ENCODE results near the gene MCTP1.

The MCTP1 gene

DNA sequence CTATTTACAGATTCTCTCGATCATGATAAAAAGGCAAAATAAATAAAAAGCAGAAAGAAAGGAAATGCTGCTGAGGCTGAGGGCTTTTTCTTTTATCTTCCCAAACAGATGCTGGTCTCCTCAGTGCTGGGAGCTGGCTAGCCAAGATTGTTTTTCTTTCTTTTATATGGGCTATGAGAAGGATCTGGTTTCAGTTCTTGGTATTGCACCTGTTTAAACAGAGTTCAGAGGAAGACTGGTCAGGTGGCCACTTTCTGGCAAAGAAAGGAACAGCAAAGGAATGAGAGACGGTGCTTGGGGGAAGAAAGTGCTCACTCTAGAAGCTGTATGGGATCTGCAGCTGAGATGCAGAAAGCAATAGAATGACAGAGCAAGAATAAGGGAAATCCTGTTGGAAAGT lies 577.5 kb downstream of the MCTP1 start:
- DNase-seq (ENCODE audit: low read depth in 2 of 2), result no peak

DNA sequence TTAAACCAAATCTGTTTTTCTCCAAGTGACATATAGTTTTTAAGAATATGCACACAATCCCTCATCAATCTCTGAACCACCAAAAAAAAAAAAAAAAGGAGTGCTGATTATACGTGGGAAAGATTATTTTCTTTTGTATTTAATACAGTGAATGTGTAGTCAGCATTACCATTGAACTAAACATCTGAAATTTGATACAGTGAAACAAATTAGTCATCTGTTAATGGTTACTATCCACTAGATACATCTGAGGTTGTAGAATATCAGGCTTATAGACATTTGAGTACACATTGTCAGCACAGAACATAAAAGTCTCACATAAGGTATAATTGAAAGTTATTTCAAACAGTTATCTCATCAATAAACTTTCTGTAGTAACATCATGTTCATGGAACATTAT lies 579.5 kb downstream of the MCTP1 start:
- no peak for DNase-seq (ENCODE audit: low read depth in 2 of 2)

DNA sequence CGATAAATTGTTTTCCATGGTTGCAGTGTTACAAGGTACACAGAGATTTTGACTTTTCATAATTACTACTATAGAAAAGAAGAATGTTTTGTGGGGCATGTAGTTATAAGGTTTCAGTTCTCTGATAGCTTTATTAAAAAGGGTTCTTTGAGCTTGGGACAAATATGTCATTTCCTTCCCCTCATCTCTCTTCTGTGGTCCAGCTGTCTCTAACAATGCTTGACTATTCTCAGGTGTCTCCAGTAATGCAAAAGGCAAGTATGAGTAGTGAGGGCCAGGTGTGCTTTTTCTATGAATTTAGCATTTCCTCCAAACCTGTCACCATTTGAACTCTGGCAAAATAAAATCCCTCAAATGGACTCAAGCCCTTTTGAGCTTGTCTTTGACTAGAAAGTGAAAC lies 582.2 kb downstream of the MCTP1 start:
- DNase-seq (ENCODE audit: low read depth in 2 of 2), result no peak

DNA sequence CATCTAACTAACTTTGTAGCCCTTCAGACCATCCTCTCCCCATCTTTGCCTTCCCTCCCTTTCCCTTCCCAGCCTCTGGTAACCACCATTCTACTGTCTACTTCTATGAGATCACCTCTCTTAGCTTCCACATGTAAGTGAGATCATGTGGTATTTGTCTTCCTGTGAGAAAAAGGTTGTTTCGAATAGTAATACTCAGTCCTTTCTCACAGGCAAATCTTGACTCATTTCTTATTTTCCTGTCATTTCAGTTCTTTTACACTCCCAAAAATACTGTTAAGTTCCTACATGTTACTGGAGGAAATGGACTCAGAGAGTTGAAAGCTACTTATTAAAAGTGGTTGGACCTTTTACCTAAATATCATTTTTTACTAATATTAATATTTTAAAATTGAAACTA lies 584.3 kb downstream of the MCTP1 start:
- no peak for DNase-seq (ENCODE audit: low read depth in 2 of 2)

DNA sequence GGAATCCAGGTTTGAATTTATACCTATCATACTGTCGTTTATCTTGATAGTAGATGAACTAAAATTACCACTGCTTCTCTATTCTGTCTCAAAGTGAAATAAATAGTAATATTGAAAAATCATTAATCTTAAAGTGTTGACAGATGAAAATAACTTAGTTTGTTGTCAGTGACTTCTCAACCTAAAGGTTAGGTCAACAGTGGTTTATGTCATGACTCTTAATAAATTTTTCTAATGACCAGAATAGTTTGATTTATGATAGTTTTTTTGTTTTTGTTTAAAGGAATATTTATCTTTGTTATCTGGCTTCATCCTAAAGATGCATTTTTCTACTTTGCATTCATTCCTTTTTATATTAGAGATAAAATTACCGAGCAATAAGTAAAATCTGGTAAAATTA lies 585.3 kb downstream of the MCTP1 start:
- DNase-seq (ENCODE audit: low read depth in 2 of 2), result no peak

DNA sequence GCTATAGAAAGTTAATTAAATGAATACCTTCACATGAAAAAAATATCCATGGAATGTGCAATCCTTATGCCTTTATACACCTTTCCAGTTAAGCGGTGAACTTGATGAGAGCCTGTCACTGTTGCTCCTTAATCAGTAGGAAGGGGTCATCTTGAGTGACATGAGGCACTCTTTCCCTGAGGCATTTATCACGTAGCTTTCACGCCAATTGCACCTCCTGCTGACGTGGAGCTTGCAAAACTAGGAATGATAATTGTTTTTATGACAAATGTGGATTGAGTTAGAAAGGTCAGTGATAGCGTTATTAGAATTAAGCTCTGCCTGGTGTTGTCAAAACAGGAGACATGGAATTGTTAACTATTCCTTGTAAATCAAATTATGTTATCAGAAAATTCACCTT lies 586.7 kb downstream of the MCTP1 start:
- no peak for DNase-seq (ENCODE audit: low read depth in 2 of 2)

DNA sequence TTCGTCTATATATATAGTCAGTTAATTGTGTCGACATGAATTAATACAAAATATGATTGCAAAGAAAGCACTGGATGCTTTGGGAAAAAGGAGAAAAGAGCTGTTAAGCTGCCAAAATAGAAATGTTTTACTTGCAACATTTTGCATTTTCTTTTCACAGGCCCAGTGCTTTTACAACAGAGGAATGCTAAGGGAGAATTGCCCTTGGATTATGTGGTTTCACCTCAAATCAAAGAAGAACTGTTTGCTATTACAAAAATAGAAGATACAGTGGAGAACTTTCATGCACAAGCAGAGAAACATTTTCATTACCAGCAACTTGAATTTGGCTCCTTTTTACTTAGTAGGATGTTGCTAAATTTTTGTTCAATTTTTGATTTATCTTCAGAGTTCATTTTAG lies 590.2 kb downstream of the MCTP1 start:
- no peak for DNase-seq (ENCODE audit: low read depth in 2 of 2)

DNA sequence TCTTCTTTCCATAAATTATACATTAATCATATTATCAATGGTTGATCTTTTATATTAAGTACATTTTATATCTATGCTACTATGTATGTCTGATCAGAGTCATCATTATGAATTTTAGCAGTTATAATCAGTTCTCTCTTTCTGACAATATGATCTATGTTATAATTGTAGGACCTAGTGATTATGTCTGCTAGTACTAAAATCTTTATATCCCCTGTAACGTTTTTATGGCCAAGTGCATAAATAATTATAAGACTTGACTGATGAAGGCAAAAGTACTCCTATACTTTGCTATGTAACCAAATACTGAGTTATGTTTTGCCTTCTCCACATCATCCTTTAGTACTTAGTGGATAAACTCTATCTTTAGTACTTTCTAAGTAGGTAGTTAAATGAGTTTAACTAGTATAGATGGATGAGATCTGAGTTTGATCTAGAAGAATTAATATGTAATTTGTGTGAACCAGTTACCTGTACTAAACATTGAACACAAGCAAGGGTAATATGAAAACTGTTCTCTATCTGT lies 591.0 kb downstream of the MCTP1 start:
- no peak for DNase-seq (ENCODE audit: low read depth in 2 of 2)

DNA sequence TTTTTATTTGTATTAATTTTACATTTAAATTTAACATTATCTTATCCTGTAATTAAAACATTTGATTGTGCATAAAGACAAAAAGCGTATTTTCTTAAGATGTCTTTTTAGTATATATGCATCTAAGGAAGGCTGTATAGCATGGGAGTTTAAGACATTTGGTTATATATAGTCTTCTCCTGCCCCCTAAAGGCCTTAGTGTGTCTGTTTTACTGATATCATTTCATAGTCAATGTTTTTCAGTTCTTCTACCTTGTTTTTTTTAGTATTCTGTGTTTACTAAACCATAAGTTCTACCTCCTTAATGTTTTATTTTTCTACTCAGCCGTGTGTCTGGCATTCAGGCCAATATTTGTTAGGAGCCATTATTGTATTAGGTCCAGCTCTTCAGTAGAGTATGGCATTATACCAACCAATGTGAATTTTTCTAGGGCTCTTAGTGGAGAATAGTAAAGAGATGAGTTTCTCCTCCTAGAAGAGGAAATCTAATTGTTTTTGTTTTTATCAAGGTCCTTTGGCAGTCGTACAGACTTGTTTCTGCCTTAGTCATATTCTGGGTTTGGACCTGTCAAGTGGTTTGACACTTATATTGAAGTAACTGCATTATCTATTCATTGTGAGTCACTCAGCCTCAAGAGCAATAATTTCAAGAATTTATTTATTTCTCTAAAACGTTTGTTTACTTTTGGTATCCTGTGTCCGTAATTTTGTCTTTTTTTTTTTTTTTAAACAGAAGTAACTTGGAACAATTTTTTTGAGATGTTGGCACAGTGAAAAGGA lies 591.7 kb downstream of the MCTP1 start:
- no peak for DNase-seq (ENCODE audit: low read depth in 2 of 2)

DNA sequence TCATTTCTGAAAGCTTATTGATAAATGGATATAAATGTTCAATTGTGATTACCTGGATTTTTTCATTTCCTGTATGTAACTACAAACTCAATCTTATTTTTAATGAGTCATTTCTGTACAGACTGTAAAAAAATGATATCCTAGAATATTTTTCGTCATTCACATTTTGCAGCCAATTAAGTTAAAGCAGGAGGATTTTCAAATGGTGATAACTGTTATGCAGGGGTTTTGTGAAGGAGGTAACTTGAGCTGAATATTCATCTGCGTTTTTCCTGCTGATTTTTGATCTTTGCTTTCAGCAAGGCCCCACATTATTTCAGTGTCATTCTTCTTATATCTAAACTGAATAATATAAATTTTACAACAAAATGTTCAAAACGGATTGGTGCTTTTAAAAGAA lies 592.3 kb downstream of the MCTP1 start:
- DNase-seq (ENCODE audit: low read depth in 2 of 2), result no peak

DNA sequence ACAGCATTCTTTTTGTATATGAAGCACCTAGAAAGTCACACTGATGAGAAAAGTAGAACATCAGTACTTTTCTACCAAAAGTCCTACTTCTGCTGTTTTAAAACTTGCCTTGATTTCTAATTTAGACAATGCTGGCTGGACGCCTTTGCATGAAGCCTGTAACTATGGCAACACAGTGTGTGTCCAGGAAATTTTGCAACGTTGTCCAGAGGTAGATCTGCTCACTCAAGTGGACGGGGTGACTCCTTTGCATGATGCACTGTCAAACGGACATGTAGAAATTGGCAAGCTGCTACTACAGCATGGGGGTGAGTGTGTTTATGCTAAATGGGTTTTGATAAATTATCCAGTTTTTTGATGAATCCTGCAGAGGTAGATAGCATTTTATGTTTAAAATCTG lies 592.9 kb downstream of the MCTP1 start:
- no peak for DNase-seq (ENCODE audit: low read depth in 2 of 2)

DNA sequence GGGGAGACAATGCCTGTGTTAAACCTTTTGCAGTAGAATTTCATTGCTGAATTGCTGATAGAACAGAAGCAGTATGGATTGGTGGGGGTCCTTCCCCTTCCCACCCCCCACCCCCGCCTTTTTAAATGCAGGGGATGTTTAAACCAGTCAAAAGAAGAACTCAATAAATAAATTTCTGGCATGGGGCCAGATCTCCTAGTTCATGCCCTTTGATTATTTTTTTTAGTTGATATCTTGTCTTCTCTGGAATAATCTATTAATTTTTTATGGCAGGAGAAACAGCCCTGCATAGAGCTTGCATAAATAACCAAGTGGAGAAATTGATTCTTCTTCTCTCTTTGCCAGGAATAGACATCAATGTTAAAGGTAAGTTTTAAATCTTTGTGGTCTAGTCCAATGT lies 593.6 kb downstream of the MCTP1 start:
- DNase-seq (ENCODE audit: low read depth in 2 of 2), result no peak

DNA sequence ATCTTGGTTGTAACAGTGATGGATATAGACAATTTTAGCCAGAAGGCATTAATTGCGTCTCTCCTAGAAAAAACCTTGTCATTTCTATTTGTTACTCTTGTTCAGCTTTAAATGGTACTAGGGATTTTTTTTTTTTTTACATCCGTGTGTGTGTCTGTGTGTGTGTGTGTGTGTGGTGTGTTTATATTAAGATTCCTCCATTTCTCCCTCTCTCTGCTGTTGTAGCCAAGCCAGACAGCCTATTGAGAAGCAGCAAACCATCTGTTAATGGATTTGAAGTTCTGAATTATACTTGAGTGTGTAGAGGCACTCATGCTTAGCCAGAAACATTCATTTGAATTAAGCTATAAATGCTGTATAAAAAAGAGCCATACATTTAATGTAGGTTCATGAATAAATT lies 594.1 kb downstream of the MCTP1 start:
- DNase-seq (ENCODE audit: low read depth in 2 of 2), result no peak

DNA sequence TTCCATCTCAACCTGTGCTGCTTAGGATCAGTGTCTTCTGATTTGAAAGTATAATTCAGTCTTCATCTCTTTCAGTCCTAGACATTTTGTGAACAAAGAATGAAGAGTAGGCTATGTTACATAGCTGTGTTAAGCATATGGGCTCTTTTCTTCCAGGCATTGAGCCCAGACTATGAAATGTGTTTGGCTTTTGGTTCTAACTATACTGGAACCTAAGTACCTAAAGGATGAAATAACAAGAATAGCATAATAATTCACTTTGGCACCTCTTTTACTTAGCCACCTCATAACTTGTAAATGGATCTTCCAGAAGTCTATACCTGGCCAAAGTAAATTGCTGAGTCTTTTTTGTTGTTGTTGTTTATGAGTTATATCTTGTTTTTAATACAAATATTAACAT lies 595.0 kb downstream of the MCTP1 start:
- no peak for DNase-seq (ENCODE audit: low read depth in 2 of 2)

DNA sequence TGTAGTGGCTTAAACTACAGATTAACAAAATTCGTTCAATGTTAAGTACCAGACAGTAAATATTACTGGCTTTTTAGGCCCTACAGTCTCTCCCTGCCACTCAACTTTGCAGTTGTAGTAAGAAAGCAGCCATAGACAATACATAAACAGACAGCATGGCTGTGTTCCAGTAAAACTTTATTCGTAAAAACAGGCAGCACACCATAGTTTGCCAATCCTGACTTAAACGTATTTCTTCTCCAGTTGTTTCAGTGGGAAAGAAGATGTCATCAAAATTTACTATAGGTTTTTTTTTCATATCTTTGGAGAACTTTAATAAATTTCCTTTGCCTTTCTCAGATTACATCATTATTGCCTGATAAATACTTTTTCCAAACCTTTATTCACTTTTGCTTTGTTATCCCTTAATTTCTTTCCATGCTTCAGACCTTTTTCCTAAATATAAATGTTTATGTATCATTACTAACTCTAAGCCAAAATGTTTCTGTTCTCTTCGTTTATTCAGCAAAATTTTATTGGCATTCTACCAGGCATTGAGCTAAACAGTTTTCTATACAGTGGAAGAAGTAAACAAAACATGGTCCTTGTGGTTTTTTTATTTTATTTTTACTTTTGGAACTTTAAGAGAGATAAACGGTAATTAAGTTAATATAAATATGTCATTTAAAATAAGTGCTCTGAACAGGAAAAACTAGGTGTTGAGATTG lies 601.9 kb downstream of the MCTP1 start:
- no peak for DNase-seq (ENCODE audit: low read depth in 2 of 2)

DNA sequence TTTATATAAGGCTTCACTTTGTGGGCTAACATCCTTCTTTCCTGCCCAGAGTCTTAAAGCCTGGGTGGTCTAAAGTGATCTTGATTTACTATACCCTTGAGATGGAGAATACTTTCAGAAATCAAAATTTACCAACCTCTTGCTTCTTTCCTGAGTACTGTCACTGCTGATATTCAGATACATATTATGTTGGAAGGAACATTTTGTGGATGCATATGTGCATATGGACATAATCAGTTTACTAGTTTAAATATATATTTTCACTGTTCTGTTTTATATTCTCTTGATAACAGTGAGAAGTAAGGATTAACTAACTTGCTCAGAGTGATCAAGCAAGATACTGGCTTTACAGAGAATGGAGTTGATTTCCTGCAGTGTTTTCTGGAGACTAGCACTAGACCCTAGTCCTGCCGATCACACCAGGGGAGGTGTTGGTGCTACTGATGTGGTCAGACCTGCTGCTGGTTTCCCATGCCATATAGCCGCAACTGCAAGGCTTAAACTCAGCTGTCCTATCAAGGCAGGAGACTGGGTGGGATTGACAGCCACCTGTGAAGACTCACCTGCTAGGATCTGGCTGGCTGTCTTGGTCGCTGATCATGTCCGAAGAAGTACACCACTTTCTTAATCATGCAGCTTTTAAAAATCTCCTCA lies 608.8 kb downstream of the MCTP1 start:
- DNase-seq (ENCODE audit: low read depth in 2 of 2), result no peak

DNA sequence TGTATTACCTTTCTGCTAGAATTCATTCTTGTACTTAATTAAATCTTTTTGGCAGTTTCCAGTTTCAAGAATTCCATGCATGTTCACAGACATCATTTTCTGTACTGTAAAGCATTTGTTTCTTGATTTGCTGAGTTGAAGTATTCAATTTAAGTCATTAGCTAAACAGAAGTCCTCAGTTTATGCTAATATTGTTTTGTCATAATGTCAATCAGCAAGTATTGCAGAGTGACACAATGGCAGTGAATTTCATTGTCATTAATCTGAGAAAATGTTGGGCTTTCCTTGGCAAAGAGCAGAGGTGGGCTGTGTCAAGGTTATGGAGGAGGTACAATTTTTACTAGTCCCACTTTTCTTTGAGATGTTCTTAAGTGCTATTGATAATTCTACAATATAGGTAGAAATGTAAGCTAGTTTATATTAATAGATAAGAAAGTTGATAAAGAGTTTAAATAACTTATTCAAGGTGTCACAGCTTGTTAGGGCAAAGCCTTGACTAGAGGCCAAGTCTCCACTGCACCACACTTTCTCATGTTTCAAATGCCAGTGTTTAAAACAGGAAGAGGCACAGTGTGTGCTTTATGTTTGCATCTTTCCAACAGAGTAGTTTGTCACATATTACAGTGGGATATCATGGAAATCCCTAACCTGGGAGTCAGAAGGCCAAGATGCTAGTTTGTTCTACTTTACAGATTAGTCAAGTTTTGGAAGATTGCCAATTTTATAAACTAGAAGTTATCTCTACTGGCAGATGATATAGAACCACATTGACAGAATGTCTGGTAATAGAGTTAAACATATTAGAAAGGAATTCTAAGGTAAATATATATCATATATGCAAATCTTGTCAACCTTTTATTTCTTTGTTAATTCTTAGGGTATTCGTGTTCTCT lies 610.2 kb downstream of the MCTP1 start:
- DNase-seq (ENCODE audit: low read depth in 2 of 2), result no peak

DNA sequence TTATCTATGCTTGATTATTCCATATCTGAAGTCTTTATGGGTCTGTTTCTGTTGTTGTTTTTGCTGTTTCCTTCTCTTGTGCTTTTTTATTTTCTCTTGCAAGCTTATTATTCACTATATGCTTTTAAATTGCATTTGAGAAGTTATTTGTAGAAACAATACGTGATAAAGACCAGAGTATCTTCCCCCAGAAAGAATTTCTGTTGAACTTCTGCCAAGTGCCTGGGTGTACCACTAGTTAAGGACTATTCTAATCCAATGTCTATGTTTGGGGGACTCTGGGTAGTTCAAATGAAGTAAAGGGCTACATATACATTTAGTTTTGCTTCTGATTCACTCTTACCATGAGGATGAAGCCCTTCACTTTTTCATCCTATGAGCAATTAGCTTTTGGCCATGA lies 612.1 kb downstream of the MCTP1 start:
- DNase-seq (ENCODE audit: low read depth in 2 of 2), result no peak

DNA sequence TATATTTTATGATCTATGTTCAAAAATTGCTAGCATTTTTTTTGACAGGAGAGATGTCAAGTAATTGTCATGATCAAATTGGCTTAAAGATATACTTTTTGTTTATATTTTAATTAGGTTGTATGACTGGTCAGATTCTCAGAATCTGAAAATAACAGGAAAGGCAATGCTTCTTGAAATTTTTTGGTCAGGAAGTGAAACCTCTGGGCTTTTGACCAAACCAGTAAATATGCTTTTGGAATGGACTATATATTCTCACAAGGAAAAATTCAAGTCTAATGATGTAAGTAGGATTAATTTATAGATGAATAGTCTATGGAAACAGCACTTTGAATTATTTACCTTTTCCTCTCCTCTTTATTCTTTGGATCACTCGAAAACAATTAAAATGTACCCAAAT lies 614.2 kb downstream of the MCTP1 start:
- DNase-seq (ENCODE audit: low read depth in 2 of 2), result no peak

DNA sequence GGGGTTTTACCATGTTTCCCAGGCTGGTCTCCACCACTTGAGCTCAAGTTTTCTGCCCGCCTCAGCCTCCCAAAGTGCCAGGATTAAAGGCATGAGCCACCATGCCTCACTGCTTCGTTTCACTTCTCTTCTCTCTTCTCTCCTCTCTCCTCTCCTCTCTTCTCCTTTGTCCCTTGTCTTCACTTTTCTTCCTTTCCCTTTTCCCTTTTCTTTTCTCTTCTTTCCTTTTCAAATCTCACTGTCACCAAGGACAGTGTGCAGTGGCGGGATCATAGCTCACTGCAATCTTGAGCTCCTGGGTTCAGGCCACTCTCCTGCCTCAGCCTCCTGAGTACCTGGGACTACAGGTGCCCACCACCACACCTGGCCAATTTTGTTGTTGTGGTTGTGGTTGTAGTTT lies 617.0 kb downstream of the MCTP1 start:
- no peak for DNase-seq (ENCODE audit: low read depth in 2 of 2)

DNA sequence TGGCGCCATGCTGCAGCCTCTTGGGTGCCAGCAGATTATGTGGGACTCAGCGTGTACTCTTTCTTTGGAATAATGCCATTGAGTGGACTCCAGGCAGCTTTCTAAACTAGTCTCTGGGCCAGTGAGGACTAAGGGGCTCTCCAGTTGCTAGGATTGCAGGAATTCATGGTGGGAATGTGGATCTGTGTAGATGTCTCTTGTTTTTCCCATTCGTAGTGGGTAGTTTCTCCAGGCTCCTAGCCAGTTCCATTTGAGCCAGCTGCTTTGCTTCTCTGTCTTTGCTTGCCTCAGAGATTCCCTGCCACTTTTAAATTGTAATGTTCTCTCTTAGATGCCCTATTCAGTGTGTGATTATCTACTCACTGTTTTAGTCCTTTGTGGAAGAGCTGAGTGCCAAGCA lies 623.8 kb downstream of the MCTP1 start:
- no peak for DNase-seq (ENCODE audit: low read depth in 2 of 2)

DNA sequence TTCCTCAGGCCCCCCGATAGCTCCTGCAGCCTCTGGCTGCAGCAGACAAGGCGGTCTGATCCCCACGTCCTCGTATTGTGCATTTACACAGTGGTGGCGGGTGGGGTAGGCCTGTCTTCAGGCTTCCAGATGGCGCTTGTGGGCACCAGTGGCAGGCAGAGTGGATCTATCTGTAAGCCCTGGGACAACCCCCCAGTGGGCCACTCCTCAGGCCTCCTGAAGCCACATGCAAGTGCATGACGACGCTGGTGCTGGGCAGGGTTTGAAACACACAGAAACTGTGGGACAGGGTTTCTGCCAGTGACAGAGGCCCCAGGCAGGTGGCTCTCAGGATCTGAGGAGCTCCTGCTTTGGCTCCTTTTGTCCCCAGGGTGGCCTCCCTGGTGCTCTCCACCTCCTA lies 624.4 kb downstream of the MCTP1 start:
- no peak for DNase-seq (ENCODE audit: low read depth in 2 of 2)
